IPS DF 6.9 (cell line): ENCODE data around the gene HMCN2.

Source experiments
- DNase-seq: peaks from one replicate; pipeline ENCODE4 v3.0.0-alpha.2; 2013; ENCODE audit warnings: low read depth, low spot score
- H3K27ac ChIP-seq: one replicate; pipeline ENCODE4 v1.5.1; 2013; ENCODE audit warnings: low read length, control low read depth
- H3K27me3 ChIP-seq: 2 replicates; pipeline ENCODE4 v1.6.1; 2013; ENCODE audit warnings: mild to moderate bottlenecking, low read length; ENCODE audit not compliant: control insufficient read depth, insufficient read depth
- H3K36me3 ChIP-seq: 2 replicates; pipeline ENCODE4 v1.6.1; 2013; ENCODE audit warnings: low read length; ENCODE audit not compliant: control insufficient read depth, insufficient read depth
- H3K4me1 ChIP-seq: 2 replicates; pipeline ENCODE4 v1.6.1; 2013; ENCODE audit warnings: low read length; ENCODE audit not compliant: control insufficient read depth, insufficient read depth
- H3K4me3 ChIP-seq: 2 replicates; pipeline ENCODE4 v1.5.1; 2013; ENCODE audit warnings: mild to moderate bottlenecking, low read length
- H3K9me3 ChIP-seq: 2 replicates; pipeline ENCODE4 v1.6.1; 2013; ENCODE audit warnings: low read length, inconsistent platforms; ENCODE audit not compliant: control insufficient read depth, insufficient read depth
- WGBS: extraction: QIAGEN DNeasy Blood & Tissue Kit; methylation state at CpG from one replicate; pipeline ENCODE4 v1.1.7; 2013; ENCODE audit warnings: mixed read lengths, missing lambda C conversion rate; ENCODE audit not compliant: insufficient read length, insufficient coverage; 5-methylcytosine and 5-hydroxymethylcytosine counted together

The HMCN2 gene

GRCh38 chr9:130458804-130459067, 193.2 kb downstream of the HMCN2 start:
- no peaks in the 10 kb centered on the region for H3K9me3 ChIP-seq
- no peak overlapping the region for H3K4me3 ChIP-seq
- H3K4me1 ChIP-seq: no peaks in the 10 kb centered on the region
- no peak overlapping the region for H3K27ac ChIP-seq
- WGBS: no CpG with 5 or more reads among the region's 5 CpGs
- no peaks in the 10 kb centered on the region for H3K36me3 ChIP-seq
- no peak for DNase-seq
- no peaks in the 10 kb centered on the region for H3K27me3 ChIP-seq

GRCh38 chr9:130459151-130459550, 193.6 kb downstream of the HMCN2 start:
- Histone ChIP-seq H3K9me3 (no peaks in the 10 kb centered on the region), H3K4me1 (no peaks in the 10 kb centered on the region), H3K36me3 (no peaks in the 10 kb centered on the region; the same call in 1 of the 2 replicates), H3K27me3 (no peaks in the 10 kb centered on the region), H3K4me3 (no peak overlapping the region), H3K27ac (no peak overlapping the region)
- DNase-seq: no peak
- WGBS: no CpG with 5 or more reads among the region's 8 CpGs

GRCh38 chr9:130459941-130460669, 194.5 kb downstream of the HMCN2 start:
- no peak overlapping the region for H3K27ac ChIP-seq

GRCh38 chr9:130461218-130461630, 195.7 kb downstream of the HMCN2 start:
- no peaks in the 10 kb centered on the region for H3K27me3 ChIP-seq
- H3K4me1 ChIP-seq: no peaks in the 10 kb centered on the region
- DNase-seq: no peak
- peaks cover 3% of the 10 kb centered on the region for H3K36me3 ChIP-seq
- H3K4me3 ChIP-seq: no peak overlapping the region
- WGBS: no CpG with 5 or more reads among the region's 22 CpGs
- H3K9me3 ChIP-seq: no peaks in the 10 kb centered on the region
- no peak overlapping the region for H3K27ac ChIP-seq

More at GRCh38 chr9:130459941-130460669, 194.5 kb downstream of the HMCN2 start:
- no CpG with 5 or more reads among the region's 11 CpGs for WGBS
- no peaks in the 10 kb centered on the region for H3K4me1 ChIP-seq
- no peak for DNase-seq
- H3K4me3 ChIP-seq: no peak overlapping the region
- peaks cover 3% of the 10 kb centered on the region for H3K36me3 ChIP-seq
- no peaks in the 10 kb centered on the region for H3K9me3 ChIP-seq
- H3K27me3 ChIP-seq: no peaks in the 10 kb centered on the region

- no peak for DNase-seq
- Histone ChIP-seq H3K36me3 (peaks cover 3% of the 10 kb centered on the region), H3K27ac (no peak overlapping the region), H3K27me3 (no peaks in the 10 kb centered on the region), H3K4me1 (0 out of 2 replicates have a peak, but pooled peaks cover under 1% of the 10 kb centered on the region), H3K4me3 (no peak overlapping the region), H3K9me3 (no peaks in the 10 kb centered on the region)
- WGBS: no CpG with 5 or more reads among the region's 11 CpGs
Observed at GRCh38 chr9:130461731-130462130, 196.2 kb downstream of the HMCN2 start.

- no peaks in the 10 kb centered on the region for H3K27me3 ChIP-seq
- H3K27ac ChIP-seq: no peak overlapping the region
- H3K36me3 ChIP-seq: peaks cover 3% of the 10 kb centered on the region
- no peaks in the 10 kb centered on the region for H3K9me3 ChIP-seq
- no peak for DNase-seq
- H3K4me1 ChIP-seq: 0 out of 2 replicates have a peak, but pooled peaks cover 3% of the 10 kb centered on the region
- no peak overlapping the region; the same call in 1 of the 2 replicates for H3K4me3 ChIP-seq
- no CpG with 5 or more reads among the region's 27 CpGs for WGBS
Observed at GRCh38 chr9:130462685-130463540, 197.4 kb downstream of the HMCN2 start.

- Histone ChIP-seq H3K4me1 (0 out of 2 replicates have a peak, but pooled peaks cover 3% of the 10 kb centered on the region), H3K27me3 (no peaks in the 10 kb centered on the region), H3K4me3 (no peak overlapping the region), H3K27ac (no peak overlapping the region), H3K9me3 (no peaks in the 10 kb centered on the region), H3K36me3 (peaks cover 3% of the 10 kb centered on the region)
- DNase-seq: no peak
- WGBS: no CpG with 5 or more reads among the region's 22 CpGs
Observed at GRCh38 chr9:130463763-130464745, 198.5 kb downstream of the HMCN2 start.

- H3K9me3 ChIP-seq: no peaks in the 10 kb centered on the region
- no peak for DNase-seq
- H3K36me3 ChIP-seq: peaks cover 3% of the 10 kb centered on the region
- no peak overlapping the region for H3K27ac ChIP-seq
- 0 out of 2 replicates have a peak, but pooled peaks cover 3% of the 10 kb centered on the region for H3K4me1 ChIP-seq
- WGBS: 100% methylated on average over 2 of the region's 16 CpGs
- H3K4me3 ChIP-seq: no peak overlapping the region
- no peaks in the 10 kb centered on the region for H3K27me3 ChIP-seq
Observed at GRCh38 chr9:130465383-130466096, 200.0 kb downstream of the HMCN2 start.

GRCh38 chr9:130466537-130467217, 201.1 kb downstream of the HMCN2 start:
- WGBS: no CpG with 5 or more reads among the region's 20 CpGs
- H3K4me1 ChIP-seq: 0 out of 2 replicates have a peak, but pooled peaks cover 3% of the 10 kb centered on the region
- no peak for DNase-seq
- peaks cover 3% of the 10 kb centered on the region for H3K36me3 ChIP-seq
- no peak overlapping the region for H3K4me3 ChIP-seq
- no peaks in the 10 kb centered on the region for H3K27me3 ChIP-seq
- H3K27ac ChIP-seq: no peak overlapping the region
- no peaks in the 10 kb centered on the region for H3K9me3 ChIP-seq
